Memory B cell (primary cell): ENCODE data around the gene MYO7A.

Experiments
- ATAC-seq: fragments of 150-1000 bp; cut with Tn5 transposase; 2 replicates; pipeline ENCODE4 v1.10.0; 2021; ENCODE audit warnings: low read depth, mild to moderate bottlenecking, moderate library complexity
- DNase-seq, 2 donors: peaks; one replicate each; pipeline ENCODE4 v3.0.0; 2022; ENCODE audit warnings: low spot score in 2 of 2
- H3K27ac Mint-ChIP-seq: one replicate; pipeline ENCODE4 v1.8.0; 2022; ENCODE audit warnings: mild to moderate bottlenecking, moderate library complexity, mixed read lengths
- H3K27me3 Mint-ChIP-seq: one replicate; pipeline ENCODE4 v1.8.0; 2022; ENCODE audit warnings: mixed read lengths
- H3K36me3 Mint-ChIP-seq: one replicate; pipeline ENCODE4 v1.8.0; 2022; ENCODE audit warnings: mild to moderate bottlenecking, mixed read lengths
- H3K4me1 Mint-ChIP-seq: one replicate; pipeline ENCODE4 v1.8.0; 2022; ENCODE audit warnings: mixed read lengths
- H3K4me3 Mint-ChIP-seq: one replicate; pipeline ENCODE4 v1.8.0; 2022; ENCODE audit warnings: mild to moderate bottlenecking, moderate library complexity, mixed read lengths
- H3K9me3 Mint-ChIP-seq: one replicate; pipeline ENCODE4 v1.8.0; 2022; ENCODE audit warnings: mixed read lengths

The MYO7A gene

DNA sequence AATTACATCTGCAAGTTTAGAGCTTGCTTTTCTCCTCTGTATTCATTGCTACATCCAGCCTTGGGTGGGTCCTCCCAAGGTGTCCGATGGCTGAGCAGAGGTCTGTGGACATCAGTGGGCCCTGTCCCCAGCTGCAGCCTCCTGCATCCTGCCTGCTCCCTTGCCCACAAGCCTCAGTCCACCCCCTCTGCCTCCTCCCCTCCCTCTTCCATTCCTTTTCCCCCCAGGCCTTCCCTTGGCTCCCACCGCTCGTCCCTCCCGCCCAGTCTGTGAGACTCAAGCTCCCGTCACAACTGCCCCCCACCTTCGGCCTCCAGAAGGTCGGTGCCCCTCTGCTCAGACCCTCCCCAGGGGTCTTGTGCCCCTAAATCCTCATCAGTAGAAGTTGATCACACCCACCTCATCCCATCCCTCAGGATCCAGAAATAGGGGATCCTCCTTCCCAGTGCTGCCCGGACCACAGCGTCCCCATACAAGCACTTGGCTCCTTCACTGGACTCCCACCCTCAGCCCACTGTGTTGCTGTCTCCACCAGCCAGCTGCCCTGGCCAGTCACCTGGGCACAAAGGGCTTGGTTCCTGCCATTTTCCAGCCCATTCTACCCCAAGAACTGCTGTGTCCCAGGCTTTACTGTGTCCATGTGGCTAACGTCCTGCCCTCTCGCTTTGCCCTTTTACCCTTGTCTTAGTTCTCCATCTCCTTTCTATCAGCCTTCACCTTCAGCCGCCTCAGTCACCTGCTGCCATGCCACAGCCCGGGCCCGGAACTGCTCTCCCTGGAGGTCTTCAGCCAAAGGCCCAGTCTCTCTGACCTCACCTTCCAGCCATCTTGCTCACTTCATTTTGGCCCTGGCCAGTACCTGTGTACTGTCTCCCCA lies 27.6 kb upstream of the MYO7A start:
- Mint-ChIP-seq H3K27ac (no peak overlapping the region), H3K9me3 (peaks cover 4% of the 10 kb centered on the region), H3K4me3 (no peak overlapping the region), H3K27me3 (peaks cover 6% of the 10 kb centered on the region), H3K4me1 (no peaks in the 10 kb centered on the region), H3K36me3 (peaks cover 3% of the 10 kb centered on the region)
- DNase-seq (no peak), ATAC-seq (no peak)

DNA sequence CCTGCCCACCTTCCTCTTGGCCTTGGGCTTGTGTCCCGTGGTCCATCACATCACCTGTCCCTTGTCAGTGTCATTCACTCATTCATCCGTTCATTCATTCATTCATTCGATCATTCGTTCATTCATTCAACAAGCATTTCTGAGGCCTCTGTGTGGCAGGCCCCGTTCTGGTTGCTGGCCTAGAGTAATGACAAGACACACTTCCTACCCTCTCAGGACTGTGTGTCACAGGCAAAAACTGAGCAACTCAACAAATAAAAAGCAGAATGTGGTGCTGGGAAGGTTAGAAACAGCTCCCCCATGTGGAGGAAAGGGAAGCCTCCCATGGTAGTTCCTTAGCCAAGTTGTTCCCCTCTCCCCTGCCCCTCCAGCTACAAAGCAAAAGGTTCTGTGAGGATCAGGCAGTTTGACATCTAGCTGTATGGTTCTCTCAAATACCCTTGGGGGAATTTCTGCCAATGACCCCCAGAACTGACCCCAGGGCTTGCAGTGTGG lies 27.0 kb upstream of the MYO7A start:
- ATAC-seq (no peak), DNase-seq (no peak)
- H3K36me3 Mint-ChIP-seq = peaks cover 3% of the 10 kb centered on the region

DNA sequence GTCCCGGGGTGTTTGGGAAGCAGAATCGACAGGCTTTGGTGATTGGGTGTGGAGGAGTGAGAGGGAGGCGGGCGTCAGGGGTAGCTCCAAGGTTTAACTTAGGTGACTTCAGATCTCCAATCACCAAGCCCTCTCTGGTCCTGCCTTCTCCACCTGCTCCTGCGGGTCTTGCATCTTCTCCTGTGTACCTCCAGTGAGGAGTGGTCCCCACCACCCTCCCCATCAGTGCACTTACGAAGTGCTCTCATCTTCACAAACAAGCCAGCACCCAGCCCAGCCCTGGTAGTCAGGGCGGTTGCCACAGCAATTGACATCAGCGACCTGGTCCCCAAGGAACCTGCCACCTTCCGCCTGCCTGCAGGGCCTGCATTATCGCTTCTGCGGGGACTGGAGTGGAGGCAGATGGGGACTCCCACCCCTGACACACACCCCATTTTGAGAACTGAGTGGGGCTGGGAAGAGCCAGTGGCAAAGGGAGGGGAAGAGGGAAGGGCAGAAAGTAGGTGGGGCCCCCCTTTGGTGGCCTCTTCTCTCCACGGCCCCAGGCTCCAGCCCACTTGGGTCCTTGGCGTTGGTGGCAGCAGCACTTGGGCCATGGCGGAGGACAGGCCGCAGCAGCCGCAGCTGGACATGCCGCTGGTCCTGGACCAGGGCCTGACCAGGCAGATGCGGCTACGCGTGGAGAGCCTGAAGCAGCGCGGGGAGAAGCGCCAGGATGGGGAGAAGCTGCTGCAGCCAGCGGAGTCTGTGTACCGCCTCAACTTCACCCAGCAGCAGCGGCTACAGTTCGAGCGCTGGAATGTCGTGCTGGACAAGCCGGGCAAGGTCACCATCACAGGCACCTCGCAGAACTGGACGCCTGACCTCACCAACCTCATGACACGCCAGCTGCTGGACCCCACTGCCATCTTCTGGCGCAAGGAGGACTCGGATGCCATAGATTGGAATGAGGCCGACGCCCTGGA lies 25.5 kb upstream of the MYO7A start, which contains the start of gene OMP:
OMP (plus strand) TSS at position 595 of the 965 bp plus-strand sequence; CDS start at position 595, 0 bp downstream.
- Mint-ChIP-seq H3K4me1 (no peaks in the 10 kb centered on the region), H3K36me3 (peaks cover 3% of the 10 kb centered on the region), H3K27ac (no peak within 1 kb of the TSS), H3K27me3 (peaks cover 6% of the 10 kb centered on the region), H3K4me3 (no peak within 1 kb of the TSS), H3K9me3 (peaks cover 4% of the 10 kb centered on the region)
- ATAC-seq (no peak), DNase-seq (no peak)

More for the DNA sequence above, 27.0 kb upstream of the MYO7A start:
- H3K4me1 Mint-ChIP-seq = no peaks in the 10 kb centered on the region
- no peak overlapping the region for H3K4me3 Mint-ChIP-seq
- H3K9me3 Mint-ChIP-seq = peaks cover 4% of the 10 kb centered on the region
- H3K27ac Mint-ChIP-seq = no peak overlapping the region
- H3K27me3 Mint-ChIP-seq = peaks cover 6% of the 10 kb centered on the region

GRCh38 chr11:77103319-77103718 lies 24.7 kb upstream of the MYO7A start:
- H3K4me1 Mint-ChIP-seq = no peaks in the 10 kb centered on the region
- H3K27me3 Mint-ChIP-seq = peaks cover 6% of the 10 kb centered on the region
- no peak overlapping the region for H3K4me3 Mint-ChIP-seq
- H3K9me3 Mint-ChIP-seq = peaks cover 4% of the 10 kb centered on the region
- ATAC-seq (no peak), DNase-seq (no peak)
- H3K27ac Mint-ChIP-seq = no peak overlapping the region
- peaks cover 3% of the 10 kb centered on the region for H3K36me3 Mint-ChIP-seq

- ATAC-seq (no peak), DNase-seq (no peak)
- Mint-ChIP-seq H3K9me3 (peaks cover 4% of the 10 kb centered on the region), H3K27me3 (peaks cover 6% of the 10 kb centered on the region), H3K27ac (no peak overlapping the region), H3K4me3 (no peak overlapping the region), H3K36me3 (peaks cover 3% of the 10 kb centered on the region), H3K4me1 (no peaks in the 10 kb centered on the region)
Observed at GRCh38 chr11:77104727-77105126, 23.3 kb upstream of the MYO7A start.

- Mint-ChIP-seq H3K36me3 (no peaks in the 10 kb centered on the region), H3K9me3 (no peaks in the 10 kb centered on the region), H3K4me1 (no peaks in the 10 kb centered on the region), H3K27me3 (peaks cover 3% of the 10 kb centered on the region), H3K4me3 (no peak overlapping the region), H3K27ac (no peak overlapping the region)
- ATAC-seq (no peak), DNase-seq (no peak)
Observed at GRCh38 chr11:77106321-77106720, 21.7 kb upstream of the MYO7A start.

- H3K27ac Mint-ChIP-seq = no peak overlapping the region
- ATAC-seq = no peak
- H3K4me3 Mint-ChIP-seq = no peak overlapping the region
- H3K4me1 Mint-ChIP-seq = no peaks in the 10 kb centered on the region
- no peaks in the 10 kb centered on the region for H3K36me3 Mint-ChIP-seq
- DNase-seq = no peak
- H3K9me3 Mint-ChIP-seq = no peaks in the 10 kb centered on the region
- peaks cover 5% of the 10 kb centered on the region for H3K27me3 Mint-ChIP-seq
Observed at GRCh38 chr11:77106759-77107158, 21.3 kb upstream of the MYO7A start.

DNA sequence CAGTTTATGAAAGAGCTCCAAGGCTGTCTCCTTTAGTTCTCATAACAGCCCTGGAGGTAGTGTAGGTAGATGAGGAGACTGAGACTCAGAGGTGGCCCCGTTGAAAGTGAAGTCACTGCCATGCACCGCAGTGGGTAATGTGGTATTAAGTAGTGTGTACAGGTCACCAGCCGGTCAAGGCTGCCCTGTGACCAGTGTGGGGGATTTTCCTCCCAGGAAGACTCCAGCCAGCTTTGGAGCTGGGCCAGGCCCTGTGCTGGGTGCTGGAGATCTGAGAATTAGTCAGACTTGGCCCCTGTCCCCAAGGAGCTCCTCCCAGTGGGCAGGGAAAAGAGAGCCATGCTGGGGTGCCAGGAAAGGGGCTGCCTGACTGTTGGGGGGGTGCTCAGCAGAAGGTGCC lies 20.1 kb upstream of the MYO7A start:
- no peaks in the 10 kb centered on the region for H3K4me1 Mint-ChIP-seq
- H3K9me3 Mint-ChIP-seq = no peaks in the 10 kb centered on the region
- no peak overlapping the region for H3K27ac Mint-ChIP-seq
- DNase-seq = no peak
- no peak overlapping the region for H3K4me3 Mint-ChIP-seq
- ATAC-seq = no peak
- no peaks in the 10 kb centered on the region for H3K36me3 Mint-ChIP-seq
- H3K27me3 Mint-ChIP-seq = peaks cover 6% of the 10 kb centered on the region

- no peak for ATAC-seq
- H3K27ac Mint-ChIP-seq = no peak overlapping the region
- H3K4me3 Mint-ChIP-seq = no peak overlapping the region
- no peaks in the 10 kb centered on the region for H3K9me3 Mint-ChIP-seq
- no peaks in the 10 kb centered on the region for H3K4me1 Mint-ChIP-seq
- no peak for DNase-seq
- H3K27me3 Mint-ChIP-seq = peaks cover 6% of the 10 kb centered on the region
- no peaks in the 10 kb centered on the region for H3K36me3 Mint-ChIP-seq
Observed at GRCh38 chr11:77108436-77108835, 19.6 kb upstream of the MYO7A start.

GRCh38 chr11:77109236-77110019 lies 18.6 kb upstream of the MYO7A start:
- Mint-ChIP-seq H3K4me3 (no peak overlapping the region), H3K27ac (no peak overlapping the region), H3K4me1 (no peaks in the 10 kb centered on the region), H3K27me3 (peaks cover 6% of the 10 kb centered on the region), H3K9me3 (no peaks in the 10 kb centered on the region), H3K36me3 (no peaks in the 10 kb centered on the region)
- ATAC-seq (no peak), DNase-seq (no peak)

DNA sequence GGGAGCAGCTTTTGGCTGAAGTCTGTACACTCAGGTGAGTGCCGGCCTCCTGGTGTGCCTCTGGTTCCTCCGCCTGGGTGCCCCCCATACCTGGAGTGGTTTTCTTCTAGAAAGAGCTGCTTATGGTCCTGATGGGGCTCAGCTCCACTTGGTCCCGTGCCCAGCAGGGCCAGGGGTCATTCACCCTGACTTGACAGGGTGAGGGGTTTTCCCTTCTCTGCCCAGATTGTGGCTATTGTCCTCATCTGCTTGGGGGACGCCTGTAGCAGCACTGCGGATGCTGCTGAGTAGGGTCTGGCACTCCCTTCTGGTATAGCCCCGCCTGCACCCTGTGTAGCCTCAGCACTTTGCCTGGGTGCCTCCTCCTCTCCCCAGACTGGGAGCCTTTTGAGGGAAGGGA lies 17.2 kb upstream of the MYO7A start:
- DNase-seq (no peak), ATAC-seq (no peak)
- no peak overlapping the region for H3K4me3 Mint-ChIP-seq
- H3K4me1 Mint-ChIP-seq = no peaks in the 10 kb centered on the region
- H3K9me3 Mint-ChIP-seq = no peaks in the 10 kb centered on the region
- H3K27ac Mint-ChIP-seq = no peak overlapping the region
- H3K36me3 Mint-ChIP-seq = no peaks in the 10 kb centered on the region
- peaks cover 6% of the 10 kb centered on the region for H3K27me3 Mint-ChIP-seq

DNA sequence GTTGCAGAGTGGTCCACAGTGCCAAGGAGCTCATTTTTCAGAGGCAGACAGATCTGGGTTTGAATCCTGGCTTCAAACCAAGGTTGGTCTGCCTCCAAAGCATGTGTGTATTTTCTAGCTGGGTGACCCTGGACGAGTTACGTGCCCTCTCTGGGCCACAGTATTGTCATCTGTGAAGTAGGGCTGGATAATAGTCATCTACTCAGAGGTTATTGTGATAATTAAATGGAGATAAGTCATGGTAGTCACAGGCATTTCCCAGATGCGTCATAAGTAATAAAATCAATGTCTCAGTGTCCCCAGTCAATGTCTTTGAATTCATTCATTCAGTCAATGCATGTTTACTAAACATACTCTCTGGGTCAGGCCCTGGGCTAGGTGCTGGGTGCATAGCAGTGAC lies 16.8 kb upstream of the MYO7A start:
- Mint-ChIP-seq H3K4me1 (no peaks in the 10 kb centered on the region), H3K27ac (no peak overlapping the region), H3K36me3 (no peaks in the 10 kb centered on the region), H3K27me3 (peaks cover 6% of the 10 kb centered on the region), H3K4me3 (no peak overlapping the region), H3K9me3 (no peaks in the 10 kb centered on the region)
- ATAC-seq (no peak), DNase-seq (no peak)

- Mint-ChIP-seq H3K4me1 (no peaks in the 10 kb centered on the region), H3K4me3 (no peak overlapping the region), H3K27me3 (peaks cover 6% of the 10 kb centered on the region), H3K36me3 (no peaks in the 10 kb centered on the region), H3K27ac (no peak overlapping the region), H3K9me3 (no peaks in the 10 kb centered on the region)
- DNase-seq (no peak), ATAC-seq (no peak)
Observed at GRCh38 chr11:77111946-77112345, 16.1 kb upstream of the MYO7A start.
